Measurements from ENCODE around the gene CPM. TPM values are rescaled to one million over a fixed set of nuclear protein-coding genes. Genes with fewer than 3 reads are reported as not detected.

Gene CPM
- total RNA-seq, 2 experiments from 2014 or later: 3.0 to 5.8 TPM

- H3K4me3 Mint-ChIP-seq: no peak overlapping the region
These were observed 54.7 kb downstream of the CPM start for GRCh38 chr12:68878283-68878682.

DNA sequence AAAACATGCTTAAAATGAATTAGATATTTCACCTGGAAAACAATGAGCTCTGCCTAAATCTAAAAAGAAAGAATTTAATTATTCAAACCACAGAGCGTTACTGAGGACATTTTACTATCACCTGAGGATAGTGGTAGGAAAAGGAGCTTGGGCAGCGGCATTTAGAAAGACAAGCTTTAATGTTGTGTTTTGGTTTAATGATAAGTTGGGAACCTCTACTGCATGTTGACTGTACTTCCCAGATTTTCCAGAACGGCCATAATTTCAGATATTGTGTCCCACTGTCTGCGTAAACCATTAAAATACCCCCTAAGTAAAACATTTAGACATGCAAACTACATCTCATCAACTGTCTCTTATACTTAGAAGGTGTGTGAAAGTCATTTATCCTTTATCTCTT is 55.4 kb downstream of the CPM start:
- TF ChIP-seq, protein P1, sequence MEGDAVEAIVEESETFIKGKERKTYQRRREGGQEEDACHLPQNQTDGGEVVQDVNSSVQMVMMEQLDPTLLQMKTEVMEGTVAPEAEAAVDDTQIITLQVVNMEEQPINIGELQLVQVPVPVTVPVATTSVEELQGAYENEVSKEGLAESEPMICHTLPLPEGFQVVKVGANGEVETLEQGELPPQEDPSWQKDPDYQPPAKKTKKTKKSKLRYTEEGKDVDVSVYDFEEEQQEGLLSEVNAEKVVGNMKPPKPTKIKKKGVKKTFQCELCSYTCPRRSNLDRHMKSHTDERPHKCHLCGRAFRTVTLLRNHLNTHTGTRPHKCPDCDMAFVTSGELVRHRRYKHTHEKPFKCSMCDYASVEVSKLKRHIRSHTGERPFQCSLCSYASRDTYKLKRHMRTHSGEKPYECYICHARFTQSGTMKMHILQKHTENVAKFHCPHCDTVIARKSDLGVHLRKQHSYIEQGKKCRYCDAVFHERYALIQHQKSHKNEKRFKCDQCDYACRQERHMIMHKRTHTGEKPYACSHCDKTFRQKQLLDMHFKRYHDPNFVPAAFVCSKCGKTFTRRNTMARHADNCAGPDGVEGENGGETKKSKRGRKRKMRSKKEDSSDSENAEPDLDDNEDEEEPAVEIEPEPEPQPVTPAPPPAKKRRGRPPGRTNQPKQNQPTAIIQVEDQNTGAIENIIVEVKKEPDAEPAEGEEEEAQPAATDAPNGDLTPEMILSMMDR (IDR thresholded peaks at IDR 0.05): no peak
- no peaks in the 10 kb centered on the region for H3K4me1 Mint-ChIP-seq (ENCODE audit: low read depth)
- intact Hi-C loops (cut with micrococcal nuclease): no loop called here
- DNase-seq (no peak), ATAC-seq (no peak)
- CTCF ChIA-PET: no interaction called here
- POLR2A ChIA-PET: no interaction called here
- H3K4me3 Mint-ChIP-seq: no peak overlapping the region
- H3K36me3 Mint-ChIP-seq (ENCODE audit: low read depth): no peaks in the 10 kb centered on the region
- H3K27me3 Mint-ChIP-seq: peaks cover 5% of the 10 kb centered on the region
- no peak overlapping the region for H3K27ac Mint-ChIP-seq
- H3K9me3 Mint-ChIP-seq: peaks cover 2% of the 10 kb centered on the region

More at GRCh38 chr12:68878283-68878682, 54.7 kb downstream of the CPM start:
- ChIA-PET CTCF (no interaction called here), POLR2A (no interaction called here)
- intact Hi-C loops (cut with micrococcal nuclease): no loop called here
- no peak for ATAC-seq
- Mint-ChIP-seq H3K27me3 (peaks cover 5% of the 10 kb centered on the region), H3K4me1 (ENCODE audit: low read depth) (no peaks in the 10 kb centered on the region), H3K27ac (no peak overlapping the region), H3K36me3 (ENCODE audit: low read depth) (no peaks in the 10 kb centered on the region), H3K9me3 (peaks cover 2% of the 10 kb centered on the region)
- no peak for DNase-seq
- TF ChIP-seq, protein P1 (IDR thresholded peaks at IDR 0.05): no peak

DNA sequence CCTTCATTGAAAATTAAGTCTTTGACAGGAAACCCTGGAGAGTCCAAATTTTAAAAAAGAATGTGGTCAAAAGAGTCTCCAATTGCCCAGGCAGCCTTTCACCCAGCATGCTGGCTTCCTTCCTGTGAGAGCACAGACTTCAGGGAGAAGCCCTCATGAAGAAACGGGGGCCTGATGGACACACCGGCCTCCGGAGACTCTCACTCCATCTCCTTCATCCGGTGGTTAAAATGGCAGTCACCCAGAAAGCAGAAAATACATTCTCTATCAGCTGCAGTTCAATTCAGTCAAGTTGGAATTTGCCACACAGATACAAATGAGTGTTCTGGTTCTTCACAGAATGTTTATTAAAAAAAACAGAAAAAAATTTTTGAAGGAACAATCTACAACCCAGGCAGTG is 56.5 kb downstream of the CPM start:
- no peak overlapping the region for H3K27ac Mint-ChIP-seq
- CTCF ChIA-PET: interaction anchor here (1.0 kb wide), 1 partner anchor 9 kb away, joined by 3 read pairs; no protein-coding TSS in a partner anchor
- no peak for DNase-seq
- no peaks in the 10 kb centered on the region for H3K36me3 Mint-ChIP-seq (ENCODE audit: low read depth)
- H3K27me3 Mint-ChIP-seq: peaks cover 3% of the 10 kb centered on the region
- H3K9me3 Mint-ChIP-seq: no peaks in the 10 kb centered on the region
- ATAC-seq: no peak
- H3K4me3 Mint-ChIP-seq: no peak overlapping the region
- POLR2A ChIA-PET: no interaction called here
- intact Hi-C loops (cut with micrococcal nuclease): no loop called here
- TF ChIP-seq, protein P1 (IDR thresholded peaks at IDR 0.05): no peak
- no peaks in the 10 kb centered on the region for H3K4me1 Mint-ChIP-seq (ENCODE audit: low read depth)

DNA sequence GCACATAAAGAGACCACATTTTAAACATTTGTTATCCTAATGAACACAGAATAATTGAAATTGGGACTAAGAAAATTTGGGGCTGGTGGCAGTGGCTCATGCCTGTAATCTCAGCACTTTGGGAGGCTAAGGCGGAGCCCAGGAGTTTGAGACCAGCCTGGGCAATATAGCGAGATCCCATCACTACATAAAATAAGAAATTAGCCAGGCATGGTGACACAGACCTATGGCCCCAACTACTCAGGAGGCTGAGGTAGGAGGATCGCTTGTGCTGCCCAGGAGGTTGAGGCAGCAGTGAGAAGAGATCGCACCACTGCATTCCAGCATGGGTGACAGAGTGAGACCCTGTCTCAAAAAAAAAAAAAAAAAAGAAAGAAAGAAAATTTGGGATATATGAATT is 59.7 kb downstream of the CPM start:
- Mint-ChIP-seq H3K4me3 (no peak overlapping the region), H3K27ac (no peak overlapping the region), H3K4me1 (ENCODE audit: low read depth) (no peaks in the 10 kb centered on the region), H3K36me3 (ENCODE audit: low read depth) (no peaks in the 10 kb centered on the region), H3K27me3 (peaks cover 3% of the 10 kb centered on the region), H3K9me3 (no peaks in the 10 kb centered on the region)
- ChIA-PET POLR2A (no interaction called here), CTCF (interaction anchor here (1.3 kb wide), 1 partner anchor 10 kb away, joined by 3 read pairs; no protein-coding TSS in a partner anchor)
- no peak for ATAC-seq
- TF ChIP-seq, protein P1 (IDR thresholded peaks at IDR 0.05): no peak
- intact Hi-C loops (cut with micrococcal nuclease): no loop called here
- DNase-seq: no peak

DNA sequence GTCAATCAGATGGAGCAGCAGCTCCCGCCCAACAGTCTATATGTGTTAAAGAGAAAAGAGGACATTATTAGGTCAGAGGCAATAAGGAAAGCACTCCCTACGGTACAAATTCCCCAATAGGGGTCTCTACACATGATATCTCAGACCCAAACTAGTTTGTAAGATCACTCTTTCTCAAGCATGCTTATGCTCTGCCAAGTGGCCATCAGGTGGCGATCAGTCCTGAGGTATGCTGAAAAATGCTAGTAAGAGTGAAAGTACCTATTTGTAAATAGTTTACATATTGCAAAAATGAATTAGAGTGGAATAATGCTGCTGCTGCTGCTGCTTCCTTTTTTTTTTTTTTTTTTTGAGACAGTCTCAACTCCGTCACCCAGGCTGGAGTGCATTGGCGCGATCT is 61.0 kb downstream of the CPM start:
- DNase-seq (peak; percentile 41), ATAC-seq (no peak)
- no peaks in the 10 kb centered on the region for H3K4me1 Mint-ChIP-seq (ENCODE audit: low read depth)
- no peaks in the 10 kb centered on the region for H3K36me3 Mint-ChIP-seq (ENCODE audit: low read depth)
- POLR2A ChIA-PET: no interaction called here
- intact Hi-C loops (cut with micrococcal nuclease): no loop called here
- H3K4me3 Mint-ChIP-seq: no peak overlapping the region
- TF ChIP-seq, protein P1 (IDR thresholded peaks at IDR 0.05): peak; percentile 31
- no peaks in the 10 kb centered on the region for H3K9me3 Mint-ChIP-seq
- H3K27me3 Mint-ChIP-seq: peaks cover 3% of the 10 kb centered on the region
- CTCF ChIA-PET: interaction anchor here (1.3 kb wide), 2 partner anchors 197 to 198 kb away, joined by 3 to 7 read pairs; no protein-coding TSS in a partner anchor
- H3K27ac Mint-ChIP-seq: no peak overlapping the region

All from activated CD8-positive, alpha-beta T cell treated with anti-CD3 and anti-CD28 coated beads for 36 hours (primary cell).